ENCODE measurements around the gene MVB12B.

DNA sequence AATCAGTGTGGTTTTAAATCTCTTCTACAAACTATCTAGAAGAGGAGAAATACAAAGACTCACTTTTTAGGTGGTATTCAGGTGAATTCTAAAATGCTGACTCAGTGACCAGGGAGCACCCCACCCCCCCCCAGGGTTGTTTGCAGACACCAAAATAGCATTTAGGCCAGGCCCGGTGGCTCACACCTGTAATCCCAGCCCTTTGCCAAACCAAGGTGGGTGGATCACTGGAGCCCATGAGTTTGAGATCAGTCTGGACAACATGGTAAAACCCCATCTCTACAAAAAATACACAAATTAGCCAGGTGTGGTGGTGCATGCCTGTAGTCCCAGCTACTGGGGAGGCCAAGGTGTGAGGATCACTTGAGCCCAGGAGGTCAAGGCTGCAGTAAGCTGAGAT lies 168.1 kb downstream of the MVB12B start:
- TF ChIP-seq YY1 (IDR thresholded peaks at IDR 0.05; ENCODE audit: insufficient read depth, insufficient read length): no peak
- TF ChIP-seq ZNF274 (IDR thresholded peaks at IDR 0.05; ENCODE audit: low read depth, low read length): no peak
- no peak for TF ChIP-seq SUZ12 (IDR thresholded peaks at IDR 0.05; ENCODE audit: extremely low read depth, insufficient read depth, insufficient read length)
